Measurements from ENCODE around the gene LILRB1. TPM values are rescaled to one million over a fixed set of nuclear protein-coding genes. Genes with fewer than 3 reads are reported as not detected.

Gene LILRB1
- total RNA-seq, 1 donor from 2014 or later, result not detected

- Mint-ChIP-seq H3K27me3 (ENCODE audit: low read depth) (no peaks in the 10 kb centered on the region), H3K4me3 (ENCODE audit: unreplicated experiment) (no peak overlapping the region), H3K27ac (ENCODE audit: unreplicated experiment) (no peak overlapping the region), H3K4me1 (ENCODE audit: low read depth) (no peaks in the 10 kb centered on the region), H3K9me3 (ENCODE audit: low read depth) (peaks cover 16% of the 10 kb centered on the region), H3K36me3 (ENCODE audit: low read depth) (no peaks in the 10 kb centered on the region)
- DNase-seq (ENCODE audit: low spot score), result no peak
- no peak for TF ChIP-seq CTCF (IDR thresholded peaks at IDR 0.05)
These were observed 24.4 kb downstream of the LILRB1 start for GRCh38 chr19:54654447-54655321.

- no peaks in the 10 kb centered on the region for H3K27me3 Mint-ChIP-seq (ENCODE audit: low read depth)
- TF ChIP-seq CTCF (IDR thresholded peaks at IDR 0.05), result no peak
- H3K36me3 Mint-ChIP-seq (ENCODE audit: low read depth), result no peaks in the 10 kb centered on the region
- DNase-seq (ENCODE audit: low spot score), result no peak
- no peak overlapping the region for H3K27ac Mint-ChIP-seq (ENCODE audit: unreplicated experiment)
- H3K4me3 Mint-ChIP-seq (ENCODE audit: unreplicated experiment), result no peak overlapping the region
- H3K9me3 Mint-ChIP-seq (ENCODE audit: low read depth), result peaks cover 29% of the 10 kb centered on the region
- no peaks in the 10 kb centered on the region for H3K4me1 Mint-ChIP-seq (ENCODE audit: low read depth)
These were observed 29.0 kb downstream of the LILRB1 start for GRCh38 chr19:54659300-54659699.

- no peak for DNase-seq (ENCODE audit: low spot score)
- H3K36me3 Mint-ChIP-seq (ENCODE audit: low read depth), result no peaks in the 10 kb centered on the region
- no peak overlapping the region for H3K4me3 Mint-ChIP-seq (ENCODE audit: unreplicated experiment)
- H3K27me3 Mint-ChIP-seq (ENCODE audit: low read depth), result no peaks in the 10 kb centered on the region
- no peak overlapping the region for H3K27ac Mint-ChIP-seq (ENCODE audit: unreplicated experiment)
- no peaks in the 10 kb centered on the region for H3K4me1 Mint-ChIP-seq (ENCODE audit: low read depth)
- TF ChIP-seq CTCF (IDR thresholded peaks at IDR 0.05), result no peak
- H3K9me3 Mint-ChIP-seq (ENCODE audit: low read depth), result peaks cover 29% of the 10 kb centered on the region
These were observed 30.0 kb downstream of the LILRB1 start for GRCh38 chr19:54660306-54660705.

- no peak for DNase-seq (ENCODE audit: low spot score)
- H3K27me3 Mint-ChIP-seq (ENCODE audit: low read depth), result no peaks in the 10 kb centered on the region
- no peak overlapping the region for H3K4me3 Mint-ChIP-seq (ENCODE audit: unreplicated experiment)
- no peak overlapping the region for H3K27ac Mint-ChIP-seq (ENCODE audit: unreplicated experiment)
- no peaks in the 10 kb centered on the region for H3K36me3 Mint-ChIP-seq (ENCODE audit: low read depth)
- TF ChIP-seq CTCF (IDR thresholded peaks at IDR 0.05), result no peak
- H3K4me1 Mint-ChIP-seq (ENCODE audit: low read depth), result no peaks in the 10 kb centered on the region
- H3K9me3 Mint-ChIP-seq (ENCODE audit: low read depth), result peaks cover 33% of the 10 kb centered on the region
These were observed 30.7 kb downstream of the LILRB1 start for GRCh38 chr19:54660964-54661363.

GRCh38 chr19:54661846-54662481 lies 31.7 kb downstream of the LILRB1 start:
- TF ChIP-seq CTCF (IDR thresholded peaks at IDR 0.05), result no peak
- Mint-ChIP-seq H3K4me3 (ENCODE audit: unreplicated experiment) (no peak overlapping the region), H3K9me3 (ENCODE audit: low read depth) (peaks cover 33% of the 10 kb centered on the region), H3K4me1 (ENCODE audit: low read depth) (no peaks in the 10 kb centered on the region), H3K27me3 (ENCODE audit: low read depth) (no peaks in the 10 kb centered on the region), H3K36me3 (ENCODE audit: low read depth) (no peaks in the 10 kb centered on the region), H3K27ac (ENCODE audit: unreplicated experiment) (no peak overlapping the region)
- DNase-seq (ENCODE audit: low spot score), result no peak
